ENCODE measurements around the gene NOTCH3.

The NOTCH3 gene

DNA sequence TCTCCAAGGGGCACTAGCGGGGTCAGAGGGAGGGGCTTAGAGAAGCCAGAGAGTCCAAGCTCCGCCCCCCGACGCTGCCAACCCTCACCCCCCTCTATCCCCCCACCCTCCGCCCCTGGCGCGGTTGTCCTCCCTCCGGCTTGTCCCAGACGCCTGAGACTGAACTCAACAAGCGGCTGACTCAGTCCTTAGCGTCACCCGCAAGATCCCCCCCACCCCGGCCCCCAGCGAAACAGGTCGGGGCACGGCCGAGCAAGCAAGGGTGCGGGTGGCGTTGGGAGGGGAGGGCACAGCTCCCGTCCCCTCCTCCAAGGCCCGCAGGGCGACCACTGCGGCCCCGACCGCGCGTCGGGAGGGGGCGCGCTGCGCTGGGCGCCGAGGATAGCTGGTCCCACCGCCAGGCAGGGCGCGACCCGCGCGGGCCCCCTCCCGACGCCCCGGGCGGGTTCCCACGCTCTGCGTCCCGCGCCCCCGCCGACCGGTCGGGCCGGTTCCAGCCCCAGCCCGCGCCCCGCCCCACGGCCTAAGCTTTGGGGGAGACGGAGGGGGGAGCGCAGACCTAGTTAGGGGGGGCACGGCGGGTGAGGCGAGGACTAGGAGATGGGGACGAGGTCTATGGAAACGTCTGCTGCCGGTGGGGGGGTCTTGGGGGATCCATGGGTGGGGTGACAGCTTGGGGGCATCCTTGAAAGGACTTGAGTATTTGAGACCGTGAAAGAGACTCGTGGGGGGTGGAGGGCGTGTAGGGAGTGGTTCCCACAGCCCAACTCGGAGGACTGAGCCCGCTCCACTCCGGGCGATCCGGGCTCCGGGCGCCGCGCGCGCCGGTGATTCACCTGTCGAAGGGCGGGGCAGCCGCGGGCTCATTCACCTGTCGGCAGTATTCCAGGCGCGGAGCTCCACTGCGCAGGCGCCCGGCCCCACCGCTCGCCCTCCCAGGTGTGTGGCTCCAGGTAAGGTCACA, 5.1 kb downstream of the NOTCH3 start:
- DNase-seq: peak; percentile 41

DNA sequence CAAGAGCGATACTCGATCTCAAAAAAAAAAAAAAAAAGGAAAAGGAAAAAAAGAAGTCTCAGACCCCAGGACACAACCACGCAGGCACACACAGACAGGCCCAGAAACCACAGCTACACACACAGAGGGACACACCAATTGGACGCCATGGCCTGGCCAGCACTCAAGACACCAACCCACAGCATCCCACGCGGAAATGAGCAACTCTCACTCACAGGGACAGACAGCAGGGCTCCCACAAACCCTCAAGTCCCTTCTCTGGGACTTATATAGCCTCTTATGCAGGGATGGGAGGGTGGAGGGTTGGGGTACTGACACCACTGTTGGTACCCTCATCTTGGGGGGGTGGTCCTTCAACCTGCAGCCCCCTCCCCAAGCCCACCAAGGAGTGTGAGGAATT, 5.9 kb downstream of the NOTCH3 start:
- no peak for DNase-seq

DNA sequence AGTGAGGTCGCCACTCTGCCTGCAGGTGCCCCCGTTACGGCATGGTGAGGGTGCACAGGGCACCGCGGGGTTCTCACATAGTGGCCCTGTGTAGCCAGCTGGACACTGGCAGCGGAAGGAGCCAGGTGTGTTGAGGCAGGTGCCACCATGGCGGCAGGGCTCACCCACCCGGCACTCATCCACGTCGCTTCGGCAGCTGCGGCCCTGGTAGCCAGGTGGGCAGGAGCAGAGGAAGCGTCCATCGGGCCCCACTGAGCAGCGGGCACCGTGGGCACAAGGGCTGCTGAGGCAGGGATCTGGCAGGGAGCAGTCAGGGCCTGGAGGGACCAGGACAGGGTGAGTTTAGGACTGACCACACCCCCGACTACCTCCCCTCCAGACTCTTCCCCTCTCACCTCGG, 8.8 kb downstream of the NOTCH3 start:
- no peak for DNase-seq

DNA sequence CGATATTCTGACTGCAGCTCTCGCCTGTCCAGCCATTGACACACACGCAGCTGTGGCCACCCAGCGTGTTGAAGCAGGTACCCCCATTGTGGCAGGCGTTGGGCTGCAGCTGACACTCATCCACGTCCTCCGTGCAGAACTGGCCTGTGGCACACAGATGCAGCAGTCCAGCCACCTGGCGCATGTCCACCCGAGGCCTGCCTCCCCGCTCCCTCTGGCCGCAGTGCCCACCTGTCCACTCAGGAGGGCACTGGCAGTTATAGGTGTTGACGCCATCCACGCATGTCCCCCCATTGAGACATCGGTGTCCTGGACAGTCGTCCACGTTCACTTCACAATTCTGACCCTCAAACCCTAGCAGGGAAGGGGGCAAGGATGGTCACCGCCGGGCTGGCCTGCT, 9.3 kb downstream of the NOTCH3 start:
- no peak for DNase-seq

DNA sequence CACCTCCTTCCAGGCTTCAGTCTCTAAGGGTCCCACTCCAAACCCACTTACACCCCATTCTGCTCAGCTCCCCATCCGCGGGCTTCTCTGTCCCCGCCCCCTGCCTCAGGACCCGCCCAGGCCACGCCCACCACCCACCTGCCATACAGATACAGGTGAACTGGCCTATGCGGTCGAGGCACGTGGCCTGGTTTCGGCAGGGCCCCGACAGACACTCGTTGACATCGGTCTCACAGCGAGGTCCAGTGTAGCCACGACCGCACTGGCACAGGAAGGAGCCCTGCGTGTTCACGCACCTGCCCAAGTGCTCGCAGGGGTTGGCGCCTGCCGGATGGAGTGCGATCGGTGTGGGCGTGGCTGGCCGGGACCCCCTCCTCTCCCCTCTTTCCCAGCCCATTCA, 11.9 kb downstream of the NOTCH3 start:
- no peak for DNase-seq

DNA sequence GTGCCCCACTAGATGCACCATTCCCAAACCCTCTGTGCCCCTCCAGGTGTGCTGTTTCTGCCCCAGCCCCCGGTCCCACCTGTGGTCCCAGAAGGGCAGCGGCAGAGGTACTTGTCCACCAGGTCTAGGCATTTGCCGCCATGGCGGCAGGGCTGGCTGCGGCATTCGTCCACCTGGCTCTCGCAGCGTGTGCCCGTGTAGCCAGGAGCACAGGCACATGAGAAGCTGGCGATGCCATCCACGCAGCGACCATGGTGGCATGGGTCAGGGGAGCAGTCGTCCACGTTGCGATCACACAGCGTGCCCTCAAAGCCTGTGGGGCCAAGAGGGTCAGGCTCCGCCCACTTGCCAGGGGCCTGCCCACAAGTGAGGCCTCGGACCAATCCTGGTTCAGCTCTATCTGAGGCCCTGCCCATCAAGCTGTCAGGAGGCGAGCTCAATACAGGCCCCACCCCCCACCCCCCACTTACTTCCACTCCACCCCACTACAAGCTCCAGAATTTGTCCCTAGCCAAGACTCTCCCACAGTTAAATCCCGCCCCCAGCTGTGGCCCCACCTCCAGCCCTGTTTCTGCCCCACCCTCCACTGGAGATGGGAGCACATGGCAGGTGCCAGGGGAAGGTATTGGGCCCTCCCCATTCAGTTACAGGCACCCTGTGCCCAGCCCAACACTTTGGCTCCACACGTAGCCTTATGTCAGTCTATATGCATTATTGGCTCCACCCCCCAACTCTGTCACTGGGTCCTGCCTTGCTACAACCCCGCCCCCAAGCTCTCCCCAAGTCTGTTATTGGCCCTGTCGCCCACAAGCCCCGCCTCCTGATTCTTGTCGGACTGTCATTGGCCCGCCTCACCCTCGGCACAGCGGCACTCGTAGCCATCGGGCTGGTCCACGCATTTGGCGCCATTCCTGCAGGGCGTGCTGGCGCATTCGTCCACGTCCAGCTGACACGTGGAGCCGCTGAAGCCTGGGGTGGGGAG, 13.5 kb downstream of the NOTCH3 start:
- peak; percentile 39 for DNase-seq

DNA sequence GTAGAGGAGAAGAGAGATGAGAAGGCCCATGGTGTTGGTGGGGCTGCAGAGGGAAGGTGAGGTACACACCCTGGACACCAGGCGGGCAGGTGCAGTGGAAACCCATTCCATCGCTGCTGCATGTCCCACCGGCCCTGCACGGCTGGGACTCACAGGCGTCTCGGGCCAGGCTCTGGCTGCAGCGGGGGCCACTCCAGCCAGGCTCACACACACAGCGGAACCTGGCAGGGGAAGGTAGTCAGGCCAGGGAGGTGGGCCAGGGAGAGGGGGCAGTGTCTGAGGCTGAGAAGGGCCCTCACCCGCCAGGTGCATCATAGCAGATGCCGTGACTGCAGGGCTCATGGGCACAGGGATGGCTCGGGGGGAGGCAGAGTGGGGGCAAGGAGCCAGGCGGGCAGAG, 15.6 kb downstream of the NOTCH3 start:
- no peak for DNase-seq

DNA sequence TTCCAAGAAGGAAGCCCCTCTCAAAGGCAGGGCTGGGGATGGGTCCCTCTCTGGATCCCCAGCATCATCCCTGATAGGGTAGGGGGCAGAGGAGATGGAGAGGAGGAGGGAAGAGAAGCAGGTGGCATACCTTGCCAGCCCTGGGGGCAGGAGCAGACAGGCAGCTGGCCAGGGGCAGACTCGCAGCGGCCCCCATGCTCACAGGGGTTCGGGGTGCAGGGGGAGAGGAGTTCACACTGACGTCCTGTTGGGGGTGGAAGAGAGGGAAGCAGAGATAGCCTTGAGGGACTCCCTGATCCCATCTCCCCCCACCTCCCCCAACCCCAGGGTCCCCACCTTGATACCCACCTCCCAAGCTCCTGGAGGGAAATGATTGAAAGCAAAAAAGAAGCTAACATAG, 16.0 kb downstream of the NOTCH3 start:
- no peak for DNase-seq

DNA sequence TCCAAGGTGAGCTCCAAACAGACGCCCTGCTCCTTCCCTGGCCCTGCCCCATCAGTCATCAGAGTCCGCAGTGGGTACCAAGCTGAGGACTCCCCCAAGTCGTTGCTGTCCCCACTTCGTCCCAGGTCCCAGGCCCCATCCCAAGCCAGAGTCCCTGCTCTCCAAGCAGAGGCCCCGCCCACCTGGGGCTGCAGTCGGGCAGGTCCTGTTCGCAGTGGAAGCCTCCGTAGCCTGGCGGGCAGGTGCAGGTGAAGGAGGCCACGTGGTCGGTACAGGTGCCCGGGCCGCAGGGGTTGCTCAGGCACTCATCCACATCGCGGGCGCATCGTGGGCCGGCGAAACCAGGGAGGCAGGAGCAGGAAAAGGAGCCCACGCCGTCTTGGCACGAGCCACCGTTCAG, 19.4 kb downstream of the NOTCH3 start:
- DNase-seq: no peak

DNA sequence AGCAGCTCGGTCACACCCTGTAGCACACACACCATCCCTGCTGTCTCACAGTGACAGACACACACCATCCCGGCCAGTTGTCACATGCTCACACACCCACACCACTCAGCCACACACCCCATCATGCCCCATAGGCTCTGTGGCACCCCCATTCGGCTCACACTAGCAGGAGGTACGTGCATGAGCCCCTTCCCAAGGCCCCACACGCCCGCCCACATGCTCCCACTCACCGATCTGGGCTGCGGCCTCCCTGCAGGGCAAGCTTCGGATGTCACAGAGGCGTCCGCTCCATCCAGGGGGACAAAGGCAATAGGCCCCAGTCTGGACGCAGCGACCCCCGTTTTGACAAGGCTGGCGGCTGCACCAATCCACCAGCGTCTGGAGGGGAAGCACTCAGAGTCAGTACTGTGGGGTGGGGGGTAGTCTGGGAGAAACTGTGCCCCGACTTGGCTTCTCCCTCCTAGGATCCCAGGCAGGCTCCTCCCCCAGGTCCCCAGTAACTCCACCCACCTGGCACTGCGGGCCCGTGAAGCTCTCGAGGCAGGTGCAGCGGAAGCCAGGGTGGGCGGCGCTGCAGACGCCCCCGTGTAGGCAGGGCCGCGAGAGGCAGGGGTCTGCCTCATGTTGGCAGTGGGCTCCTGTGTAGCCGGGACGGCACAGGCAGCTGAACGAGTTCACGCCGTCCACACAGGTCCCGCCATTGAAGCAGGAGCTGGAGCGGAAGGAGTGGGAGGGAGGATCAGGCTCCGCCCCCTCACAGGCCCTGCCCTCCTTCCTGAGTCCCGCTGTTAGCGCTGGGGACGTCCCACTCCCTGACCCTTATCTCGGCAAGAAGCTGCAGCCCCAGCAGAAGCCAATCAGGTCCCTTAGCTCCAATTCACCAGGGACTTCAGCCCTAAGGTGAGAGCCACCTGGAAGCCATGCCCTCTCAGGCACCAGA, 20.1 kb downstream of the NOTCH3 start:
- peak; percentile 62 for DNase-seq

DNA sequence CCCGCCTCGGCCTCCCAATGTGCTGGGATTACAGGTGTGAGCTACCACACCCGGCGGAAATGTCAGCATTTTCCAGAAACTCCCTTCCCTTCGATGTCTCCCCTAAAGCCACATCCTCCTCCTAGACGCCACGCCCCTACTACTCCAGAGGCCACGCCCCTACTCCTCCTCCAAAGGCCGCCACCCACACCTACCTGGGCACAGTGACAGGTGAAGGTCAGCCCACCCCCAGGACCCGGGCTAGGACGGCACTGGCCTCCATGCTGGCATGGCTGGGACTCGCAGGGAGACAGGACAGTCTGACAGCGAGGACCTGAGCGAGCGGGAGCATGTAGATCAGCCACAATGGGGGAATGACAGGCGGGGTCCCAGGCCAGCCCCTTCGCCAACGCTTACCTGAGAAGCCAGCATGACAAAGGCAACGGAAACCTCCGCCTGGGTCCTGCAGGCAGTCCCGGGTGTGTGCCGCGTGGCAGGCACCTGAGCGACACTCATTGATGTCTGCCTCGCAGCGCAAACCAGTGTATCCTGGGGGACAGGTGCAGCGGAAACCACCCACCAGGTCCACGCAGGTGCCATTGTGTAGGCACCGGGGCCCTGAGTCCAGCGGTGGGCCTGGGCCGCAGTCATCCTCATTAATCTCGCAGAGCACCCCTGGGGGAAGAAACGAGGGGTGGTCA, 22.0 kb downstream of the NOTCH3 start:
- DNase-seq: no peak

DNA sequence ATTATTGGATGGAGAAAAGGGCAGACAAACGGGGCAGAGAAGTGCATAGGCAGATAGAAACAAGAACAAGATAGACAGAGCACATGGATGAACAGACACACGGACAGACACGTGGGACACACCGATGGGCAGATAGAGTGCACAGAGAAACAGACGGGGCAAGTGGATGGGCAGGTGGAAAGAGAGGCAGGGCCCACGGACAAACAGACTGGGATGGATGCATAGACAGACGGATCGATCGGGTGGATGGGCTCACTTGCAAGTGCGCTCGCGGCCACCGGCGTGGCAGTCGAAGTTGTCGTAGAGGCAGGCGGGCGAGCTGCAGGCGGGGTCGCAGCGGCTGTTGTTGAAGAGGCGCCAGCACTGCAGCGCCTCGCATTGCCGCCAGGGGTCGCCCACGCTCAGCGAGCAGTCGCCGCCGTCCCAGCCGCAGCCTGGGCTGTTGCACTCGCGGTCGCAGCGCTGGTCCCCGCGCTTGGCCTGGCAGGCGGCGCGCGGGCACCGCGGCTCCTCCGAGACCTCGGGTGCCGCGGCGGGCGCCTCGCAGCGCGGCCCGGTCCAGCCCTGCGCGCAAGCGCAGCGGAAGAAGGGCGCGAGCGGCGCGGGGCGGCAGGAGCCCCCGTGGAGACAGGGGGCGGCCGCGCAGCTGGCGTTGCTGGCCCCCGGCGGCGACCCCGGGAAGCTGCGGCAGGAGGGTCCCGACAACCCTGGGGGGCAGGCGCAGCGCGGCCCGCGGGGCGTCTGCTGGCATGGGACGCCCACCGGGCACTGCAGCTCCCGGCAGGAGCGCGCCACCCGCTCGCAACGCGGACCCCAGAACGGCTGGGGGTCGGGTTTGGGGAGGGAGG, 23.3 kb downstream of the NOTCH3 start:
- DNase-seq: peak; percentile 89

DNA sequence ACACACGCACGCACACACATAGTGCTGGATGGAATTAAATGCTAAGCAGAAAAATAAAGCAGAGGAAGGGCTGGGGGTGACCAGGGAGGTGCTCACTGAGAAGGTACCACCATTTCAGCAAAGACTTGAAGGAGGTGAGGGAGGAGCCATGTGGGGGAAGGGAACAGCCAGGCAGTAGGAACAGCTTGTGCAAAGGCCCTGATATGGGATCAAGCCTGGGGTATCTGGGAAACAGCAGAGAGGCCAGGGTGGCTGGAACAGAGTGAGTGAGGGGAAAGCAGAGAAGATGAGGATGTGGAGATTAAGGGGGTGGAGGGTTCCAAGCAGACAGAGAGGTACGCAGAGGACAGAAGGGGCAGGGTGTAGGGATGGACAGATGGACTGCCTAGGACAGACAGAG, 25.2 kb downstream of the NOTCH3 start:
- DNase-seq: no peak

DNA sequence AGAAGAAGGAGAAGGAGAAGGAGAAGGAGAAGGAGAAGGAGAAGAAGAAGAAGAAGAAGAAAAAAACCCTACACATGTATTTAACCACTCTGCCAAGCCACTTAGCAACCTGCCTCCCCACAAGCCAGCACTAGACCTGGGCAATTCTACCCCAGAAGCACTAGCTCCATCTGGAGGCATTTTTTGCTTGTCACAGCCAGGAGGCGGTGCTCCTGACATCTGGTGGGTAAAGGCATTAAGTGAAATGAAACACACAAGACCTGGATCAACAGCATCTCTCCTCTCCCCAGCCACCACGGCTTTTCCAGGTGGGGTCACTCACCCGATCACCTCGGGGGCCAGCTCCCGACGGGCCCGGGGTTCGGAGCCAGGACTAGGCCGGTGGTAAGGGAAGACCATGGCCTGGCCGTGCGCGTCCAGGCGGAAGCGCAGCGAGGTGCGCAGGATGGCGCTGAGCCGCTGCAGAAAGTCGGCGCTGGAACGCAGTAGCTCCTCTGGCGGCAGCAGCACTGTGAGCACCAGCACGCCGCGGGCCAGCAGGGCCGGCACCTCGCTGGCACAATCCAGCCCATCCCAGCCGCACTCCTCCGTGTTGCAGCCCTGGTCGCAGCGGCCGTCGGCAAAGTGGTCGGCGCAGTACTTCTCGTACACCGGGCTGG, 26.9 kb downstream of the NOTCH3 start:
- peak; percentile 78 for DNase-seq

DNA sequence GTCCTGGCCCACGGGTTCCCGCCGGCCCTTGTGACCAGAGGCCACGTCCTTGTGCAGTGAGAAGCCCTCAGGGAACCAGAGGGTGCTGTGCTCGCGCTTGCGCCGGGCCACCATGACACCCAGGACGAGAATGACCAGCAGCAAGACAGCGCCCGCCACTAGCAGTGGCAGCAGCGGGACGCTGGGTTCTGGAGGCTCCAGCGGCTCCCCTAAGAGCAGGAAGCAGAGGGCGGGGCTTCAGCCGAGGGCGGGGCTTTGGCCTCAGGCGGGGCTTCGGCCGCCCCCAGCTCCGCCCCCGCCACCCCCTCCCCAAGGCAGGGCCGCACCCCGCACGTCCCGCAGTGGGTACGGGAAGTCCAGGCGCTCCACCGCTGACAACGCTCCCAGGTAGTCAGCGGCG, 30.4 kb downstream of the NOTCH3 start:
- no peak for DNase-seq

DNA sequence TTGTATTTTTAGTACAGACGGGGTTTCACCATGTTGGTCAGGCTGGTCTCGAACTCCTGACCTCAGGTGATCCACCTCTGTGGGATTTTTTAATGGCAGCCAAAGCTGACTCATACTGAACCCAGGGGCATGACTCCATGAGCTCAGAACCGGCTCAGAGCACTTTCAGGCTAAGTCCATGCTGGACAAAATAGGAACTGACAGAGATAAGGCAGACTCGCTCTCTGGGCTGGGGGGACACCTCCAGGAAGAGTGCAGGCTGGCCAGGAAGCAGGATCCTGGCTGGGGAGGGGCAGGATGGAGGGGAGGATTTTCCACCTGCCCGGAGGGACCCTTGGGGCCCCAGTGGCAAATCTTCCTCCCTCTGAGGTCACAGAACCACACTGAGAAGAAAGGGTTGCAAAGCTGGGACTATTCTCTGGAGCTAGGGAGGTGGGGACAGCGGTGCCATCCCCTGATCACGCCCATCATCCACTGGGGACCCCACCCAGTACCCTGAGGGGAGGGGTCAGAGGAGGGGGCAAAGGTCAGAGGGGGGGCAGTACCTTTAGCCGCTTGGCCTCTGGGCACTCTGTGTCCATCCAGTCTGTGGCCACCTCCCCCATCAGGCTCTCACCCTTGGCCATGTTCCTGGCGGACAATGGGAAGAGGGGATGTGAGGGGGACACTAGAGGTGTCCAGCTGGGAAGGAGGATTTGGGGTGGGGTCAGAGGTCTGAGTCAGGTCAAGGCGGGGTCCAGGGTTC, 31.1 kb downstream of the NOTCH3 start:
- no peak for DNase-seq

DNA sequence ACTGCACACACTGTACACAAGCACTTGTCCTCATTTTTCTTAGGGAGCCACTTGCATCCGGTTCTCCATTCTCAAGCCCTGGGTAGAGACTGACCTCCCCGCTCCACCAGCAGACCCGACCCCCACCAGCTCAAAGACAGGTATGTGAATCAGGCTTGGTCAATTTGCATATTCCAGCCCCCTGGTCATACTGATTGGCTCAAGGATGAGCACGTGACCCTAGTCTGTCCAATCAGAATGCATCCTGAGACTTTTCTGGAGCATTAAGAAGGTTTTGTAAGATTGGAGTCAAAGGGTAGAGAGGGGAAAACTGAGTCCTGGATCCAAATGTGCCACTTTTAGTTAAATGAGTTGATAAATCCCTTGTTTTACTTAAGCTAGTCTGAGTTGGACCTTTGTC, 34.1 kb downstream of the NOTCH3 start:
- DNase-seq: no peak

DNA sequence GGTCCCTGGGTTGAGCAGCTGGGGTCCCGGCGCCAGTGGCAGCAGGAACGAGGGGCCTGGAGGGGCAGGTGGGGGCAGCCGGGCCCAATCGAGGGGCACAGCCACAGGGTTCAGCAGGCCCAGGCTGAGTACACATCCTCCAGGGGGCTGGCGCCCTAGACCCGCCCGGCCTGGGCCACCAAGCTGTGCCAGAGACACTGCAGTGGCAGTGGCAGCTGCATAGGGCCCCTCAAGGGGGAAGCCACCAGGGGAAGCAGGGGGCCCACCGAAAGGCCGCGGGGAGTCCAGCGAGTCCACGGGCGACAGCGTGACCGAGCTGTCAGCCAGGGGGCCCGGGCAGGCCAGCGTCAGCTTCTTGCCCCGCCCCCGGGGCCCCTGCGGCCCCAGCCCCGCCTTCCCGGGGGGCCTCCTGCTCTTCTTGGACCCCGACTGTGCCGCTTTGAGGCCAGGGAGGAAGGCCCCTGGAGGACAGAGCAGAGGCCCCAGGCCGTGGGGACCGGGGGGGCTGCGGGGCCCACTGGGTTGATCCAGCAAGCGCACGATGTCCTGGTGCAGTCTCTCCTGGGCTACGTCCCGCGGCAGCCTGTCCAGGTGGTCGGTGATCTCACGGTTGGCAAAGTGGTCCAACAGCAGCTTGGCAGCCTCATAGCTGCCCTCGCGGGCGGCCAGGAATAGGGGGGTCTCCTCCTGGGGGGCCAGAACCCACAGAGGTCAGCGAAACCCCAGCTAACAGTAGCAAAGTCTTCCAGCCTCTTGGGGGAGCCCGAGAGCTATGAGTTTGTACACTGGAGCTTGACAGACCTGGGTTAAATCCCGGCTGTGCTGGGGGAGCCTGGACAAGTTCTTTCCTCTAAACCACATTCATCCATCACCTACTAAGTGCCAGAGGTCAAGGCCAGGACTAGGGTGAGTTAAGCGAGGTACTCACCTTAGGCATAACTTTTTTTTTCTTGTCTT, 39.5 kb downstream of the NOTCH3 start:
- no peak for DNase-seq
